Esophagus muscularis mucosa (tissue), 4 donors: ENCODE measurements around the gene MRM1. TPM values are rescaled to one million over a fixed set of nuclear protein-coding genes. Genes with fewer than 3 reads are reported as not detected.

Source experiments
- DNase-seq: peaks from one replicate; pipeline ENCODE4 v3.0.0-alpha.2; 2017; ENCODE audit errors: extremely low spot score
- H3K27ac ChIP-seq, 4 donors: fragments of 200-600 bp; sonication (generic); replicated peaks in 1 of 4; 1 replicate in 3 of 4; 2 replicates in 1 of 4; pipeline ENCODE4 v1.5.1; 2016 to 2019; ENCODE audit warnings: mild to moderate bottlenecking in 1 of 4
- H3K27me3 ChIP-seq, 4 donors: fragments of 200-600 bp; sonication (generic); one replicate each; pipeline versions ENCODE4 v1.5.1 to v1.6.0; 2016 to 2019
- H3K36me3 ChIP-seq, 4 donors: fragments of 200-600 bp; sonication (generic); one replicate each; pipeline ENCODE4 v1.5.1; 2016 to 2019
- H3K4me1 ChIP-seq, 4 donors: fragments of 200-600 bp; sonication (generic); one replicate each; pipeline ENCODE4 v1.5.1; 2016 to 2019
- H3K4me3 ChIP-seq, 4 donors: fragments of 200-600 bp; sonication (generic); 1 replicate in 2 of 4; 2 replicates in 2 of 4; pipeline ENCODE4 v1.5.1; 2016 to 2019; ENCODE audit warnings: mild to moderate bottlenecking in 4 of 4, moderate library complexity in 1 of 4
- H3K9me3 ChIP-seq, 4 donors: fragments of 200-600 bp; sonication (generic); 1 replicate in 3 of 4; 2 replicates in 1 of 4; pipeline ENCODE4 v1.5.1; 2016 to 2019
- CTCF ChIP-seq, 3 experiments: fragments of 200-600 bp in 2 of 3; fragments of 450-650 bp in 1 of 3; sonication (generic) in 2 of 3; IDR thresholded peaks; one replicate each; pipeline ENCODE4 v1.5.1; 2017 to 2019; ENCODE audit warnings: antibody characterized with exemption in 3 of 3, mild to moderate bottlenecking in 2 of 3, moderate library complexity in 1 of 3
- EP300 ChIP-seq: sonication (generic); formaldehyde crosslinking; IDR thresholded peaks from one replicate; pipeline ENCODE4 v1.6.1; 2017; ENCODE audit warnings: antibody characterized with exemption
- POLR2A ChIP-seq: fragments of 450-650 bp; IDR thresholded peaks from one replicate; pipeline ENCODE4 v1.6.1; 2017; ENCODE audit warnings: antibody characterized with exemption, moderate library complexity, mild to moderate bottlenecking, low read depth
- POLR2AphosphoS5 ChIP-seq, 2 donors: sonication (generic); formaldehyde crosslinking; IDR thresholded peaks; one replicate each; pipeline ENCODE4 v1.6.1; 2017; ENCODE audit warnings: antibody characterized with exemption in 2 of 2
- WGBS: methylation state at CpG from one replicate; pipeline ENCODE4 v1.1.5; 2018; 5-methylcytosine and 5-hydroxymethylcytosine counted together
- intact Hi-C: fragments of 100-400 bp; cut with DNase I; formaldehyde crosslinking; loops from one replicate; pipeline ENCODE4 v1.15.1; 2023
- total RNA-seq, 4 donors: library from RNA; depleted of rRNA; stranded (reverse); fragments of >200 nt; gene quantifications; one replicate each; pipeline versions ENCODE4 v1.1.0 to v1.2.1, GENCODE V29; 2016

MRM1 gene
- total RNA-seq, 4 donors from 2014 or later, result 6.2 to 10.8 (median 8.5) TPM

DNA sequence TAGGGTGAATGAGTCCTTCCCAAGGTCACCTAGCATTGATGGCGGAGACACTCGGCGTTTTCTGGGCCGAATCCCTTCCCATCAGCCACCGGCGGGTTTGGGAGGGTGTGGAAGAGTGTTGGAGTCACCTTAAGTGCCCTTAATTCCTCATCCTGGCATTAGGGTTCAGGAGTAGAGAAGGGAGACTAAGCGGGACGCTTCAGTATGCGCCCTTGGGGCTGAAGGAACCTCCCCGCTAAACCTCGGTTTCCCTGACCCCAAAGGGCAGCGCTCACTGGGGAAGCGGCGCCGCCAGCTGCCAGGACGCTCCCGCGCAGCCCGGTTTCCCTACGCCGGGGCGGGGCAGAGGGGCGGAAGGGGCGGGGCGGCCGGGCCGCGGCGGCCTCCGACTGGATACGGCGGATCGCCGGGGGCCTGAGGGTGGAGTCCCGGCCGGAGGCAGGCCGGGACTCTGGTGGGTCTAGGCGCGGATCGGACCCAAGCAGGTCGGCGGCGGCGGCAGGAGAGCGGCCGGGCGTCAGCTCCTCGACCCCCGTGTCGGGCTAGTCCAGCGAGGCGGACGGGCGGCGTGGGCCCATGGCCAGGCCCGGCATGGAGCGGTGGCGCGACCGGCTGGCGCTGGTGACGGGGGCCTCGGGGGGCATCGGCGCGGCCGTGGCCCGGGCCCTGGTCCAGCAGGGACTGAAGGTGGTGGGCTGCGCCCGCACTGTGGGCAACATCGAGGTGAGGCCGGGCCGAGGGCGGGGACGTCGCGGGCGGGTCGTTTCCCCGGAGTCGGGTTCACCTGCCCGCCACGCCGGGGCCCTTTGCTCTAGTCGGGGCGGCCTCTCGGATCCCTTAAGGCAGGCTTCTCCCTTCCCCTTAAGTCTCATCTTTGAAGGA is 9.7 kb upstream of the MRM1 start, which contains the start of gene DHRS11:
TSS of gene DHRS11 (plus strand) at position 446 of the 882 bp plus-strand sequence. CDS start at position 577, 131 bp downstream.
- intact Hi-C loops, result no loop called here
- Histone ChIP-seq H3K27me3 (no peaks in the 10 kb centered on the region), H3K9me3 (no peaks in the 10 kb centered on the region), H3K36me3 (peaks cover 19 to 37% (median 31%) of the 10 kb centered on the region in 4 donors), H3K4me3 (peak within 1 kb of the TSS; percentile 69 to 98 (median 96)), H3K4me1 (peaks cover 19 to 29% (median 22%) of the 10 kb centered on the region in 4 donors), H3K27ac (peak within 1 kb of the TSS; percentile 67 to 82 (median 79))
- no peak for DNase-seq
- no peak for TF ChIP-seq POLR2A
- no peak for TF ChIP-seq CTCF (IDR thresholded peaks at IDR 0.05)
- TF ChIP-seq EP300, result no peak
- peak; percentile 40 to 55 for TF ChIP-seq POLR2AphosphoS5 (IDR thresholded peaks at IDR 0.05)
- WGBS, result 1% methylated on average over 10 of the region's 87 CpGs

- Histone ChIP-seq H3K36me3 (peaks cover 13 to 31% (median 25%) of the 10 kb centered on the region in 4 donors), H3K27me3 (no peaks in the 10 kb centered on the region), H3K4me3 (peak overlapping the region; percentile 69 to 98 (median 96)), H3K4me1 (peaks cover 19 to 29% (median 22%) of the 10 kb centered on the region in 4 donors), H3K27ac (peak overlapping the region; percentile 67 to 82 (median 79)), H3K9me3 (no peaks in the 10 kb centered on the region)
- no peak for DNase-seq
- intact Hi-C loops, result no loop called here
- WGBS, result 11% methylated on average over 6 of the region's 20 CpGs
- TF ChIP-seq CTCF (IDR thresholded peaks at IDR 0.05) (no peak), POLR2AphosphoS5 (IDR thresholded peaks at IDR 0.05) (no peak), POLR2A (no peak), EP300 (no peak)
Observed at GRCh38 chr17:36592316-36592715, 9.1 kb upstream of the MRM1 start.

- Histone ChIP-seq H3K4me1 (peaks cover 19 to 29% (median 22%) of the 10 kb centered on the region in 4 donors), H3K4me3 (peak overlapping the region; percentile 69 to 98 (median 96)), H3K27ac (no peak overlapping the region), H3K9me3 (no peaks in the 10 kb centered on the region), H3K27me3 (no peaks in the 10 kb centered on the region), H3K36me3 (peaks cover 8 to 26% (median 20%) of the 10 kb centered on the region in 4 donors)
- DNase-seq, result peak; percentile 60
- TF ChIP-seq POLR2A (no peak), EP300 (no peak), POLR2AphosphoS5 (IDR thresholded peaks at IDR 0.05) (no peak), CTCF (IDR thresholded peaks at IDR 0.05) (no peak)
- intact Hi-C loops, result no loop called here
- 40% methylated on average over 4 of the region's 4 CpGs for WGBS
Observed at GRCh38 chr17:36592716-36593321, 8.6 kb upstream of the MRM1 start.

GRCh38 chr17:36593656-36594316 is 7.6 kb upstream of the MRM1 start:
- TF ChIP-seq POLR2A (no peak), EP300 (no peak), CTCF (IDR thresholded peaks at IDR 0.05) (no peak), POLR2AphosphoS5 (IDR thresholded peaks at IDR 0.05) (no peak)
- DNase-seq, result no peak
- Histone ChIP-seq H3K9me3 (no peaks in the 10 kb centered on the region), H3K36me3 (peaks cover 5 to 16% (median 10%) of the 10 kb centered on the region in 4 donors), H3K27ac (no peak overlapping the region), H3K27me3 (no peaks in the 10 kb centered on the region), H3K4me3 (no peak overlapping the region), H3K4me1 (peaks cover 19 to 29% (median 22%) of the 10 kb centered on the region in 4 donors)
- intact Hi-C loops, result no loop called here
- 74% methylated on average over 8 of the region's 8 CpGs for WGBS
